HPDE6-E6E7 (cell line): ENCODE results near the gene SF3B4.
"Not testable (repeated sequence)": the region's sequence is repeated elsewhere in the genome, so short reads cannot be mapped to it uniquely, and the experiment has no call there.

ENCODE experiments used
- DNase-seq: peaks from one replicate; pipeline ENCODE4 v3.0.0; 2011; ENCODE audit warnings: missing footprints; ENCODE audit errors: extremely low spot score

The SF3B4 gene, protein sequence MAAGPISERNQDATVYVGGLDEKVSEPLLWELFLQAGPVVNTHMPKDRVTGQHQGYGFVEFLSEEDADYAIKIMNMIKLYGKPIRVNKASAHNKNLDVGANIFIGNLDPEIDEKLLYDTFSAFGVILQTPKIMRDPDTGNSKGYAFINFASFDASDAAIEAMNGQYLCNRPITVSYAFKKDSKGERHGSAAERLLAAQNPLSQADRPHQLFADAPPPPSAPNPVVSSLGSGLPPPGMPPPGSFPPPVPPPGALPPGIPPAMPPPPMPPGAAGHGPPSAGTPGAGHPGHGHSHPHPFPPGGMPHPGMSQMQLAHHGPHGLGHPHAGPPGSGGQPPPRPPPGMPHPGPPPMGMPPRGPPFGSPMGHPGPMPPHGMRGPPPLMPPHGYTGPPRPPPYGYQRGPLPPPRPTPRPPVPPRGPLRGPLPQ

DNA sequence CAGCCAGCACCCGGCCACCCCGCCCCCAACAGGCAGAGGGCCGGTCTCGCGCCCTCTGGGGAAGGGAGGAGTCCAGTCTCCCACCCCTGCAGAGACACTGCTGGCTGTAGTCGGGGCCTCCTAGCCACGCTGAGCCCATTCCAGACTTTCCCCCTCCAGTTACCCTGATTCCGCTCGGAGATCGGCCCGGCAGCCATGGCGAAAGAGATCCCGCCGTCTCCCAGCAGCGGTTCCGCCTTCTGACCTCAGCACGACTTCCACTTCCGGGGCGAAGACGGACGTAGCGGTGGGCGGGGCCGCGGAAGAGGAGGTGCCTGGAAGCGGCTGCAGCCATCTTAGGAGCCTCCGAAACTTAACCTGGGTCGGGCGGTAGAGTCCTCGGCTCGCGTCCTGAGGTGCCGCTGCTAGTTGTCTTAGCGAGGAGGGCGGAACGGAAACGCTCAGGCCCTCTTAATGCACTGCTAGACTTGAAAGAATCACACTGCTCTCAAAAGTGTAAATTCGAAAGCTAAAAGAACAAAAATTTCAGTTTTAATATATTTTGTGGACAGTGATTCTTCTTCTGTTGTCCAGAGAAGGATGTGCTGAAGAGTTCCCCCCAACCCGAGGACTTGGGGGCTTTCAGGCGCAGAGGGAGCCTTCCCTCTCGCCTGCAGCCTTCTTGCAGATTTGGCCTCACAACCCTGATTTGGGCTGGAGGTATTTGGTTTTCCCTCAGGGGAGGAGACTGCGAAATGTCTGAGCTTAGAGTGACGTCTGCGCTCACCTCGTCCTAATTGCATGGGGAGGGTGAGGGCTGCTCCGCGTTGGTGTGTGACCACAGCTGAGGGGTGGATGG lies at the start of gene SF3B4:
Gene SF3B4, minus strand, starts transcription at position 241 of the 838 bp plus-strand sequence. Its CDS starts 44 bp downstream, at position 197.
- peak; percentile 83 for DNase-seq

DNA sequence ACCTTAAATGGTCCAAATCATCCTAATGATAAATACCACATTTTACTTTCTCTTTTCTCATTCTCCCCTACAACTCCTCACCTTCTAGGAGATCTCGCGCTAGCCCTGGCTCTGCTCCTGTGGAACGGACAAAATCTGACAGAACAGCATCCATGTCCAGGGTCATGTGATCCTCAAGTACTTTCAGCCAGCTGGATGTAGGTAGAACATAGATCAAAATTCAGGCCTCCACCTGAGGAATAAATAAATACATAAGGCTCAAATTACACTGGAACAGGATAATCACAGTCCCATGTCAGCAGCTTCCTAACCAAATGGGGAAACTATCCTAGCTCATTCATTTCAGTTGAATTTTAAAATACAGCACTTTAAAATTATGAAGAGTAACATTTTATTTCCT lies 49.7 kb upstream of the SF3B4 start:
- no peak for DNase-seq

DNA sequence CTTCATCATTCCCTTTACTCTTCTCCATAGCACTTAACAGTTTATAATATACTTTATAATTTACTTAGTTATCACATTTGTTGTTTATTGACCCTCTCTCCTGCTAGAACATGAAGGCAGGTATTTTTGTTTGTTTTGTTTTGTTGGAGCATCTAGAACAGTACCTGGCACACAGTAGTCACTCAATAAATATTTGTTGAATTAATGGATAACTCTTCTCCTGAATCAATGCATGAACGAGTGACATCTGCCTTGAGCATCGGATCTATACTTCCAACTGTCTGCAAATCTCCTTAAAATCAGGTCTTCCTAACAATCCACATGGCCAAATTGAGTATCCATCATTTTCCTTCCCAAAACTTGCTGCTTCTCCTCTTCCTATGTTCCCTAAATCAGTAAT lies 44.9 kb upstream of the SF3B4 start:
- no peak for DNase-seq

DNA sequence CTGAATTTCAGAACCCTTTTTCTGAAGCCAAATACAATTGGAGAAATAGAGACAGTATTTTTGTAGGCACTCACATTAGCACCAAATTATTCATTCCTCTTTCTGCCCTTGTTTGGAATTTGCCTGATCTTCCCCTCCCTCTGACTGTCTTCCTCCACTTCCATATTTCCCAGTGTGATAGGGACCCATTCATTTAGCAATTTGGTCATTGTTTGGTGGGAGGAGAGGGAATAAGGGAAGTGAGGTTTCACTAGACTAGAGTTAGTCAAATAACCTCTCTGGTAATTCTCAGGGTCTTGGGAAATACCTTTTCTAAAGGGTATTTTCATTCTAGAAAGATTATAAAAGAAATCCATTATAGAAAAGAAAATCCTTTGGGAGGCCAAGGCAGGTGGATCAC lies 40.0 kb upstream of the SF3B4 start:
- DNase-seq, result no peak

DNA sequence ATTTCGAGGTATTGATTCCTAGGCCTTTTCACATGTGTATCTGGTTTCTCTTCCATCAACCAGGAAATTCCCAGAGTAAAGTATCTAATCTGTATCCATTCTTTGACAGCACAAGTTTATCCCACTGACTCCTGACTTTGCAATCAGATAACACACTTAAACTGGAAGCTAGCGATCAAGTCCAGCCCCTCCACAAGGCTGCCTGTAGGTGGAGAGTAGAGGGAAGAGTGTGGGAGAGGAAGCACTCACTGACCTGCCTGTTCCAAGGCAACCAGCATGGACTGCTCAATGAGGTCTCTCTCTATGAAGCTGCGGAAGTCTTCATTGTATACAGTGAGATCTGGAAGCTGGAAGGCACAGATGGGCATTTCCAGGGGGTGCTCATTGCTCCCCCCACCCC lies 39.4 kb upstream of the SF3B4 start:
- DNase-seq, result no peak

DNA sequence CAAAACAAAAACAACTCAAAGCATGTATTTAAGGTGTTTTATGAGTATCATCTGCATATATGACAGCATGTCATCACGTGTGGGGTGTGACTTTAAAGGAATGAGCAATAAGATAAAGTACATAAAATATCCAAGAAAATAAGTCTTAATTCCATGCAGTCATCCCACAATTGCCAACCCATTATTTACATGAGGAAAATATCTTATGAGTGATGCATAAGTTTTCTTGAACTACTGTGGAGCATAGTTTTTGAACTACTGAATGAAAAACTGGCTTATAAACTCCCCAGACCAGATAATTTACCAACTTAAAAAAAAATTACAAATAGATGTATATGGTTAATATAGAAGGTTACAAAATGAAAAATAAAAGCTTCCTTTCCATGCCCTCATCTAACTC lies 38.8 kb upstream of the SF3B4 start:
- no peak for DNase-seq

DNA sequence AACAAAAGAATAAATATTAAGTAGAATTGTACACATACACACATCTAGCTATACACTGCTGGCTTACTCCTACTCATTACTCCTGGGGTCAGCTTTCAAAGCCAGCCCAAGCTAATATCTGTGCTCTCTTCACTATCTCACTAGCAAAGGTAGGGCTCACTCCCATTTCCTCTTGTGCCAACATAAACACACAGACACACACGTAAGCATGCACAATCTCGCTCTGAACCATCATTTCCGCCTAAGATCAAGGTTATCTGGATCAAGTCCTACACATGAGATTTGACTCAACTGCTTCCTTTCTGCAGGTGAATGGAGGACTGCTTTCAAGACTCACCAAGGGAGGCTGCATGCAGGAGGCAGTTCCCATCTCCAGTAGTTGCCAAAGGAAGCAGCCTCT lies 37.8 kb upstream of the SF3B4 start:
- DNase-seq, result no peak

DNA sequence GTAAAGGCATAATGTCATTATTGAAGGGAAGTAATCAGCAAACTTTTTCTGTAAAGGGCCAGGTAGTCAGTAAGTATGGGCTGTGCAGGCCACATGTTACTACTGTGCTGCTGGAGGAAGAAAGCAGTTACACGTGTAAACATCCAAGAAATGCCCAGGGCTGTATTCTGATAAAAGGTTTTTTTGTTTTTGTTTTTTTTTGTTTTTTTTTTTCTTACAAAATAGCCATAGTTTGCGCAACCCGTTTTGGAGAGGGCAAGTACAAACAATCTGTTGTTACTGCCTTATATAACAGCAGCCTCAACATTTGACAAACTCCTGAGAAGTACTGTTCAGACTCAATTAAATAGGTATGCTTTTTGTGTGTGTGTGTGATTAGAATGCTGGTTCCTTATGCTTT lies 35.8 kb upstream of the SF3B4 start:
- DNase-seq, result no peak

DNA sequence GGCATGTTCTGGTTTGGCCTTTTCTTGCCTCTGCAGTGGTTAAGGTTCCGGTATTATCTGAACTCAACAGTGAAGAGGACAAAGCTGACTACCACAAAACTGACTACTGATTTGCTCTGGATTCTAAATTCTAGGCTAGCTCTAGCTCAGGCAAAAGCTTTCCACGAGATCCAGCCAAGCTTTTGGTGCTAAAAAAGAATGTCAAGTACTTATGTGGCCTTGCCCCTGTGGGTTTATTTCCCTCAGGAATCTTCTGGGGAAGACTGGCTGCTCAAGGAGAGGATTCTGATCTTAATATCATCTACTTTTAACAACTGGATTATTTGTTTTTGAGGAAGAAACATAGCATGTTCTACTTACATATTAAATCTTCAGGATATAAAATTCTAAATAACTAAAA lies 35.1 kb upstream of the SF3B4 start:
- no peak for DNase-seq

DNA sequence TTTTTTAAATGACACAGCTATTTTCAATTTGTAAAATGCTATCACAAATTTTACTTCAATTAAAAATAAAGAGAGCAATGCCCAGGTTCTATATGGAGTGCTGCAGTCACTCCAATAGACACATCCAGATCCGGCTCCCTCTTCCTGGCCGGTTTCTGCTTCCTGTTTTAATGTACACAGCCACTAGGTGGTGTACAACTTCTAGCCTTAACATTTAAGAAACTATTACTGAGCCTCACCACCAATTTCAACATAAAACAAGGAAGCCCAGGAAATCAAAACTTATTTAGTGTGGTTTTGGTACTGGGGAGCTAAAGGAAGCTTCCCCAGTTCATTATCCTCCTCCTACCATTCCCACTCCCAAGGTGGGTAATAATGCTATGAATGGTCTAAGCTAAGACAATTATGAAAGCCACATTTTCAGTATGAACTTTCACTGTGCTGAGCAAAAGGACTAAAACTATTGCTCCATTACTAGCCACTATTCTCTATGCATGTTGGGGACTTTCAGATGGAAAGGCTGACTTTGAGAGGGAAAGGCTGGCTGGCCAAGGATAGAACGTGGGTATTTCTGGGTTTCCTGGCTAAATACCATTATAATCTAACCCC lies 34.5 kb upstream of the SF3B4 start:
- DNase-seq, result peak; percentile 57

DNA sequence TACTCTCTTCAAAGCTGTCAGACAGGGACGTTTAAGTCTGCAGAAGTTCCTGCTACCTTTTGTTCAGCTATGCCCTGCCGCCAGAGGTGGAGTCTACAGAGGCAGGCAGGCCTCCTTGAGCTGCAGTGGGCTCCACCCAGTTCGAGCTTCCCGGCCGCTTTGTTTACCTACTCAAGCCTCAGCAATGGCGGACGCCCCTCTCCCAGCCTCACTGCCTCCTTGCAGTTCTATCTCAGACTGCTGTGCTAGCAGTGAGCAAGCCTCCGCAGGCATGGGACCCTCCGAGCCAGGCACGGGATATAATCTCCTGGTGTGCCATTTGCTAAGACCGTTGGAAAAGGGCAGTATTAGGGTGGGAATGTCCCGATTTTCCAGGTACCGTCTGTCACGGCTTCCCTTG lies 29.9 kb upstream of the SF3B4 start:
- not testable (repeated sequence) for DNase-seq

DNA sequence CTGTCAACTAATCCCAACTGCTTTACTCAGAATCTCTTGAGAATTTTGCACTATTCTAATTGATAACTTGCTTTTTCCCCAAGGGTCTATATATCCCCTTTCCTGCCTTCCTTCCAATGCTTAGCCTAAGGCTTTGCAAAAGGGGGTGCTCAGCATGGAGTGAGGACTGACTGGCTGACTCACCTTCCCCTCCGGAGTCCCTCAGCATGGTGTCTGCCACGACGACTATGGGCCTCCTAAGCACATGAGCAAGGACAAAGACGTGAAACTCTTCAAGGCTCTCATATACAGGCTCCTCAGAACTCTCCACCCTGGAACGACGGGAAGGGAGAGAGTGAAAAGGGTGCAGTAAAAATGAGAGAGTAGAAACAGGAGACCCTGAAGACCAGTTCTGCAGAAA lies 22.3 kb upstream of the SF3B4 start:
- DNase-seq, result no peak

DNA sequence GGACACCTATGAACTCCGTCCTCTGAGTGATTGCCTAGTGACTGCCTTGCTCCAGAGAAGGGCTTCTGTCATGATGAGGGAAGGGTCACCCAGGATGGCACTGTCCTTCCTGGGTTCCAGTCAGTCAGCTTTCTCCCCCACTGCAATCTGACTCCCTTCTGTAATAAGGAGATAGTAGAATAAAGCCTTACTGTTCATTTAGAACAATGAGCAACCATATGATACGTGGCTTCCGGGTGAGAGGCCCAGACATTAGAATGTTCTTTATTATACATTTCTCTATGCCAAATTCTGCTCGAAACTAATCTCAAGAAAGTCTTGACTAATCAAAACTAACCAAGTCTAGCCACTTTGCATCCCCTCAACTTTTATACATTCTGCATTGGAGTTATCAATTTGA lies 17.6 kb upstream of the SF3B4 start:
- no peak for DNase-seq

DNA sequence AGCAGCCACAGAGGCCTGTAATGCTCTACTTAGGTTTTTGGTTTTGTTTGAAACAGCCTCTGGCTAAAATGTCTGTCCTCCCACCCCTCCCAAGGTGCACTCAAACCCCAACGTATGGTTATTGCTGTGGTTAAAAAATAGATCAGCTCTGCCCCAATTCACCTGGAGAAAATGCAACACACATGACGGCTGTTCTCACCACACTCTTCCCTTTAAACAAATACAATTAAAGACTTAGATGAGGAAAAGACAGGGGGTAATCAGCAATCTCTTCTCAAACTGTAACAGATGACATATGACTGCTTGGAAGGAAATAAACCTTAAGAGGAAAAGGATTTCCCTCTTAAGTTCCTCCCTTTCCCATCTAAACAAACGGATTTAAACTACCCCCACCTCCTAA lies 15.3 kb upstream of the SF3B4 start:
- DNase-seq, result no peak

DNA sequence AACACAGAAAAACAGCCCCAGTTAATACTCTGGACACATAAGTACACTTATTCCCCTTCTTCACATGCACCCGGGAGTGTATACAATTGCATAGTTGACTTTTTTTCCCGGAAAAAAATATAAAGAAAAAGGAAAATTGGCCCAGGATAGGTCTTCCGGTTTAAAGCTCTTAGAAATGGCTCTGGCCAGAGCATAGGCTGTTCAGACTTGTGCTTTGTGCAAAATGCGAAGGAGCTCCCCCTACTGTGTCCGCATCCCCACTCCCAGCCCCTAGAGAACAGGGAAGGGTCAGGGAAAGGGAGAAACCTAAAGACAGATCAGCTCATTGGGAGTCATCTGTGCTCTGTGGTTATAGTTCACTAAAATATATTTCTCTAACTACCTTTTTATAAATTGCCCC lies 14.6 kb upstream of the SF3B4 start:
- DNase-seq, result no peak

DNA sequence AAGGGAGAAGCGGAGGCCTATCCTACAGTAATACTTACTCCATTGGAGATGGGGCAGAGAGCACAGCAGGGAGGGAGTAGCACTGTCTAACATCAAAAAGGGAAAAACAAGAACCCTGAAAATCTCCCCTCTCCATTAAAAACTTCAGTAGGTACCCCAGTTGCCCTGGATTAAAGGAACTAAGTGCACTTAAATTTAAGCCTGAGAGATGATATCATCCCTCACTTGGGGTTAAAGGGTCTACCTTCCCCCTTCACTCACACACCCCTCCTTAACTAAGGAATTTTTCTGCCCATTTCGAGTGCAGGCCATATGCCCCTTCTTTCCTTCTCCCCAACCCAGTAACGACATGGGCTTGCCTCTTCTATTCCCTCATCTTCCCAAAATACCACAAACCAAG lies 12.8 kb upstream of the SF3B4 start:
- no peak for DNase-seq

DNA sequence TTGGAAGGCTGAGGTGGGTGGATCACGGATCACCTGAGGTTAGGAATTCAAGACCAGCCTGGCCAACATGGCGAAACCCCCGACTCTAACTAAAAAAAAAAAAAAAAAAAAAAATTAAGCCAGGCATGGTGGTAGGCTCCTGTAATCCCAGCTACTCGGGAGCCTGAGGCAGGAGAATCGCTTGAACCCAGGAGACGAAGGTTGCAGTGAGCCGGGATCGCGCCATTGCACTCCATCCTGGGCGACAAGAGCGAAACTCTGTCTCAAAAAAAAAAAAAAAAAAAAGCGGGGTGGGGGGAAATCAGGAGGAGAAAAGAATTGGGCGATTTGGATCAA lies 11.0 kb upstream of the SF3B4 start:
- DNase-seq, result not testable (repeated sequence)

DNA sequence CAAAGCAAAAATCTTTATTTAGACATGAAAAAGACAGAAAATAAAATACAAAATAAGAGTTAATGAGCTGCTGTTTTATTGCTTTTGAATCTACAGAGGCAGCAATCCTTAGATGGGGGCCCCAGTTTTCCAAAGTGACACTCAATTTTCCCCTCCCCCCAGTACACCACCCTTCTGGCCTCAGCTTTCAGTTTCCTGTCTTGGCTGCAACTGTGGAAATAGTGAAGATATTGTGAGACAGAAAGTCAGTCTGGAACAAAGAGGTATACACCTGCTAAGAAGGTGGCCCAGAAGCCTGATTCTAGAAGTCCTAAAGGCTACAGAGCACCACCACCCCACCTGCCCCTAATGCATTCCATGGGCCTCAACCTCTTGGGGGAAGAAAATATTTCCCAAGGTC lies 10.2 kb upstream of the SF3B4 start:
- no peak for DNase-seq

DNA sequence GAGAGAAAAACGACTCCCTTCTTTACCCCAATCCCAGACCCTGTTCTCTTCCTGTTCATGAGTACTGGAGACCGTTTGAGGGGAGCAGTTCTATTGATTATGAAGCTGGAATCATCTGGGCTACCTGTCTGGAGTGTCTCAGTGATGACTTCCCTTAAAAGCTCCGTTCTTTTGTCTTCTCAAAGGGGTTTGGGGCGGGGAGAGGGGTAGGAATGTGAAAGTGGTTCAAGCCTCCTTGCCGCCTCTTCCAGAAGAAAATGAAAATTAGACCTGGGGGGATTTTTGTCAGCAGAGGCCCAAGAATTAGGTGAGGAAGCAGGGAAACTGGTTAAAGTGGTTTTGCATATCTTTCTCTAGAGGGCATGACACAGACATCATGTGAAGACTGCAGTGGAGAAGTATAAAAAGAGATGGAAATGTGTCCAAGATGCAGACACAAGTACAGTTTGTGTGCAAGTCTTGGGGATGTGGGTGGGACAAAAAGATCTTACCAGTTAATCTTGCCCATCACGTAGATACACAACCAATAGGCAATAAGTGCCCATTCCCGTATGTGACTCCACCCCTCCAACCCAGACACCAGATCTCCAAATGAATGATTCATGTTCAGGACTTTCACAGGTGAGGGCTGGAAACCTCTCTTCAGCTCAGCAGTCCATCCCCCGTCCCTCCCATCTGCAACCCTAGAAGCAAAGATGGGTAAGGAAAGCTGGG lies 9.5 kb upstream of the SF3B4 start:
- peak; percentile 93 for DNase-seq

DNA sequence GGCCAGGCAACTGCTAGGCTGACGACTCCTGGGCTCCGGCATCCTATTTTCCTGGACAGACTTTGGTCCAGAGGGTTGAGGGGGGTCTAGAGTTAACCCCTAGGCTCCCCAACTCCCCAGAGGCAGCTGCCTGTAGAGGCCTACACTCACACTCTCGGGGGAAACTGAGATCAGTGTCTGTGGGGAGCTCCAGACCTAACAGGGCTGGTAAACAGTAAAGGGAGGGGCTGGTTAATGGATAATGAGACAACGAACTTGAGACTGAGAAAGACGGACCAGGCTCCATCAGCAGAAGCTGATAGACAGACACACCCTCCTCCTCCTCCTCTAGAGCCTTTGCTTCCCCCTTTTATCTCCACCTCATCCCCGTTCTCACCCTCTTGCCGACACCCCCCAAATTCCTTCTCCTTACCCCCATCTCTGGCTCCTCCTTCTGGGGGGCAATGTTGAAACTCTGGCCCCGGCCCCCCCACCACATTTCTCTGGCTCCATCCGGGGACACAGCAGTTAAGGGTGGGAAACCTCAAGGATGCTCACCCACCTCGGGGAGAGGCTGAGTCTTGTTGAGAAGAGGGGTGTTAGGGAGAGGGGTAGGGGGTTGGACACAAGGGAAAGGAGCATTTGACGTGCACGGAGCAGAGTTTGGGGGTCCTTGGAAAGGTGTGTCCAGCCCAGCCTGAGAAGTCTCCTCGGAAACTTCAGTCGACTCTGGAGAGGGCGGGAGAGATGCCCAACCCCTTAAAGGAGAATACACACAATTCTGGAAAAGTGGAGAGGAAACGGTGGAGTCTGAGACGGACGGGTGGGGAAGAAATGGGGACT lies 8.8 kb upstream of the SF3B4 start, which contains the start of gene MTMR11:
Gene MTMR11, minus strand, starts transcription at position 710 of the 822 bp plus-strand sequence. Its CDS starts 232 bp downstream, at position 478.
- DNase-seq, result peak; percentile 43

DNA sequence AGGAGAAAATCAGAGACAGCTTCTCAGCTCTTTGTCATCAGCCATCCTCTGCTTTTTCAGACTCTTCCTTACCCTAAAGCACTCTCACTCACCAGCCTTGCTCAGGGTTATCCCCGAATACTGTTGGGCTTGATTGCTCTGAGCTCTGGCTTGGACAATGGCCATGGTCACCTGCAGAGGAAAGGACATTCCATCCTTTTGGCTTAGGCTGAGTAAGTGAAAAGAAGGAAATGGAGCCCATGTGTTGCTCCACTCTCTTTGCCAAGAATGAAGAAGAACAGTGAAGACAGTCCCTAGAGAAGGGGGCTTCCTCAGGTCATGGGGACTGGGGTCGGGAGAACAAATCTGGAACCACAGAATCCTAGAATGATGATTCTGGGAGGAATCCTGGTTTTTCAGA lies 6.8 kb upstream of the SF3B4 start:
- no peak for DNase-seq
